HepG2 (cell line): ENCODE data around the gene ZPR1. TPM values are rescaled to one million over a fixed set of nuclear protein-coding genes. Genes with fewer than 3 reads are reported as not detected.

Experiments used
- TBX3 ChIP-seq: fragments of 450-650 bp; IDR thresholded peaks from 2 replicates; pipeline ENCODE4 v1.6.1; 2017; ENCODE audit warnings: antibody characterized with exemption, mild to moderate bottlenecking, inconsistent platforms, borderline replicate concordance
- ZNF879 ChIP-seq: sonication (generic); formaldehyde crosslinking; IDR thresholded peaks from 2 replicates; pipeline ENCODE4 v1.8.1; 2023; ENCODE audit warnings: missing genetic modification reagents
- polyA plus RNA-seq, 8 experiments: library from polyadenylated mRNA; depleted of rRNA in 3 of 8; stranded (reverse) in 7 of 8; unstranded in 1 of 8; fragments of >200 nt; fragmentation: Illumina TruSeq in 4 of 8; extraction: Trizol in 4 of 8; gene quantifications; 2 replicates each; pipeline versions ENCODE4 v1.2.1 to v1.2.3, GENCODE V29; 2011 to 2016; ENCODE audit warnings: low read depth in 4 of 8, missing spikeins in 1 of 8, mixed read lengths in 1 of 8; ENCODE audit not compliant: insufficient read depth in 1 of 8
- total RNA-seq, 5 experiments: library from RNA; depleted of rRNA; stranded (reverse); fragments of >200 nt; fragmentation: Illumina TruSeq; extraction: Trizol; gene quantifications; 2 replicates each; pipeline ENCODE4 v1.2.3, GENCODE V29; 2016; ENCODE audit warnings: low read depth in 1 of 5
- TF ChIP-seq, protein P1 (sequence below): sonication (generic); formaldehyde crosslinking; IDR thresholded peaks from 2 replicates; pipeline ENCODE4 v1.4.0; 2020; ENCODE audit warnings: missing genetic modification reagents, borderline replicate concordance
- TF ChIP-seq, protein P2 (sequence below): sonication (generic); formaldehyde crosslinking; IDR thresholded peaks from 2 replicates; pipeline ENCODE4 v1.8.0; 2022; ENCODE audit warnings: mild to moderate bottlenecking, missing genetic modification reagents; ENCODE audit not compliant: insufficient replicate concordance
- TF ChIP-seq, protein P3 (sequence below): sonication (generic); formaldehyde crosslinking; IDR thresholded peaks from 2 replicates; pipeline ENCODE4 v1.5.1; 2020; ENCODE audit warnings: missing genetic modification reagents, mild to moderate bottlenecking, borderline replicate concordance
- TF ChIP-seq, protein P4 (sequence below): sonication (generic); formaldehyde crosslinking; IDR thresholded peaks from 2 replicates; pipeline ENCODE4 v1.5.0; 2020; ENCODE audit warnings: mild to moderate bottlenecking, missing genetic modification reagents, borderline replicate concordance
- TF ChIP-seq, protein P5 (sequence below): sonication (generic); formaldehyde crosslinking; IDR thresholded peaks from 2 replicates; pipeline ENCODE4 v1.5.1; 2020; ENCODE audit warnings: missing genetic modification reagents, mild to moderate bottlenecking, borderline replicate concordance
- TF ChIP-seq, protein P6 (sequence below): sonication (generic); formaldehyde crosslinking; IDR thresholded peaks from 2 replicates; pipeline ENCODE4 v1.4.0; 2020; ENCODE audit warnings: missing genetic modification reagents, borderline replicate concordance

Gene ZPR1
- total and polyA plus RNA-seq, 2 of the 13 experiments (the other 11 are each of a cell fraction or from before 2014, with no cell fraction given) = 40.0 to 79.3 TPM

DNA sequence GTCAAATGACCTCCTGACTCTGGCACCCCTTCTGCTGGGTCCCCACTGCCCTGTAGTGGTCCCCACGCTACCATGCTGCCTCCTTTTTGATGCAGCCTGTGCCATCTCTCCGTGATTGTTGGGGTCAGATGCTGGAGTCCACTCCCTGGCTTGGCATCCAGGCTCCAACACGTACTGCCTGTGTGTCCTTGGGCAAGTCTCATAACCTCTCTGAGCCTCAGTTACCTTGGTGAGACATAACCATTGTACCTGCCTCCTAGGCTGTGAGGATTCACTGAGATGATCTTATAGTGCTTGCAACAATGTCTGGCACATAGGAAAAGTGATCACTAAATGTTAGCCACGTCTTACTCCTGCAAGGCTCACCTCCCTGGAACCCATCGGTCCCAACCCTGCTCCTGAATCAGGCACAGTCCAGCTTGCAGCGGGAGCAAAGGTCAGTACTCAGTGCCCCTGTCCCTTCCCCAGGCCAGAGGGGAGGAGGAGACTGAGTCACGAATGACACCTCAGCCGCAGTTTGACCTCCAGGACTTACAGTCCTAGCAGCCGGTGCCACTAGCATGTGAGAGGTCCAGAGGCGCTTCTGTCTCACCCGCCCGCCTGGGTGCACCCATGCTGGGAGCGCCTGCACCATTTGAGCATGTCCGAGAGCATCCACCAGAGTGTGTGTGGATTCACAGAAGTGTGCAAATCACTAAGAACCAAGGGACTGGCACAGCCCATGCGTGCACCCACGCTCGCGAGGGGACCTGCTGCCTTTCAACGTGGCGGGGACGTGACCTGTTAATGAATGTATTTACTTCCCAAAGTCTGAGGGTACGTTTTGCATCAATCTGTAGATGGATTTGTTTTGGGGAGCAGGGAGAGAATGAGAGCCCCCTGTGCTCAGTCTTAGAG lies 38.3 kb upstream of the ZPR1 start (continued):
- TF ChIP-seq, protein P1, sequence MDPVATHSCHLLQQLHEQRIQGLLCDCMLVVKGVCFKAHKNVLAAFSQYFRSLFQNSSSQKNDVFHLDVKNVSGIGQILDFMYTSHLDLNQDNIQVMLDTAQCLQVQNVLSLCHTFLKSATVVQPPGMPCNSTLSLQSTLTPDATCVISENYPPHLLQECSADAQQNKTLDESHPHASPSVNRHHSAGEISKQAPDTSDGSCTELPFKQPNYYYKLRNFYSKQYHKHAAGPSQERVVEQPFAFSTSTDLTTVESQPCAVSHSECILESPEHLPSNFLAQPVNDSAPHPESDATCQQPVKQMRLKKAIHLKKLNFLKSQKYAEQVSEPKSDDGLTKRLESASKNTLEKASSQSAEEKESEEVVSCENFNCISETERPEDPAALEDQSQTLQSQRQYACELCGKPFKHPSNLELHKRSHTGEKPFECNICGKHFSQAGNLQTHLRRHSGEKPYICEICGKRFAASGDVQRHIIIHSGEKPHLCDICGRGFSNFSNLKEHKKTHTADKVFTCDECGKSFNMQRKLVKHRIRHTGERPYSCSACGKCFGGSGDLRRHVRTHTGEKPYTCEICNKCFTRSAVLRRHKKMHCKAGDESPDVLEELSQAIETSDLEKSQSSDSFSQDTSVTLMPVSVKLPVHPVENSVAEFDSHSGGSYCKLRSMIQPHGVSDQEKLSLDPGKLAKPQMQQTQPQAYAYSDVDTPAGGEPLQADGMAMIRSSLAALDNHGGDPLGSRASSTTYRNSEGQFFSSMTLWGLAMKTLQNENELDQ (CRISPR knock-in tag) = no peak
- no peak for TF ChIP-seq ZNF879 (CRISPR knock-in tag)
- TF ChIP-seq, protein P2, sequence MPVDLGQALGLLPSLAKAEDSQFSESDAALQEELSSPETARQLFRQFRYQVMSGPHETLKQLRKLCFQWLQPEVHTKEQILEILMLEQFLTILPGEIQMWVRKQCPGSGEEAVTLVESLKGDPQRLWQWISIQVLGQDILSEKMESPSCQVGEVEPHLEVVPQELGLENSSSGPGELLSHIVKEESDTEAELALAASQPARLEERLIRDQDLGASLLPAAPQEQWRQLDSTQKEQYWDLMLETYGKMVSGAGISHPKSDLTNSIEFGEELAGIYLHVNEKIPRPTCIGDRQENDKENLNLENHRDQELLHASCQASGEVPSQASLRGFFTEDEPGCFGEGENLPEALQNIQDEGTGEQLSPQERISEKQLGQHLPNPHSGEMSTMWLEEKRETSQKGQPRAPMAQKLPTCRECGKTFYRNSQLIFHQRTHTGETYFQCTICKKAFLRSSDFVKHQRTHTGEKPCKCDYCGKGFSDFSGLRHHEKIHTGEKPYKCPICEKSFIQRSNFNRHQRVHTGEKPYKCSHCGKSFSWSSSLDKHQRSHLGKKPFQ (CRISPR knock-in tag) = no peak
- TF ChIP-seq, protein P3, sequence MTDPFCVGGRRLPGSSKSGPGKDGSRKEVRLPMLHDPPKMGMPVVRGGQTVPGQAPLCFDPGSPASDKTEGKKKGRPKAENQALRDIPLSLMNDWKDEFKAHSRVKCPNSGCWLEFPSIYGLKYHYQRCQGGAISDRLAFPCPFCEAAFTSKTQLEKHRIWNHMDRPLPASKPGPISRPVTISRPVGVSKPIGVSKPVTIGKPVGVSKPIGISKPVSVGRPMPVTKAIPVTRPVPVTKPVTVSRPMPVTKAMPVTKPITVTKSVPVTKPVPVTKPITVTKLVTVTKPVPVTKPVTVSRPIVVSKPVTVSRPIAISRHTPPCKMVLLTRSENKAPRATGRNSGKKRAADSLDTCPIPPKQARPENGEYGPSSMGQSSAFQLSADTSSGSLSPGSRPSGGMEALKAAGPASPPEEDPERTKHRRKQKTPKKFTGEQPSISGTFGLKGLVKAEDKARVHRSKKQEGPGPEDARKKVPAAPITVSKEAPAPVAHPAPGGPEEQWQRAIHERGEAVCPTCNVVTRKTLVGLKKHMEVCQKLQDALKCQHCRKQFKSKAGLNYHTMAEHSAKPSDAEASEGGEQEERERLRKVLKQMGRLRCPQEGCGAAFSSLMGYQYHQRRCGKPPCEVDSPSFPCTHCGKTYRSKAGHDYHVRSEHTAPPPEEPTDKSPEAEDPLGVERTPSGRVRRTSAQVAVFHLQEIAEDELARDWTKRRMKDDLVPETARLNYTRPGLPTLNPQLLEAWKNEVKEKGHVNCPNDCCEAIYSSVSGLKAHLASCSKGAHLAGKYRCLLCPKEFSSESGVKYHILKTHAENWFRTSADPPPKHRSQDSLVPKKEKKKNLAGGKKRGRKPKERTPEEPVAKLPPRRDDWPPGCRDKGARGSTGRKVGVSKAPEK (CRISPR knock-in tag) = no peak
- TF ChIP-seq, protein P4, sequence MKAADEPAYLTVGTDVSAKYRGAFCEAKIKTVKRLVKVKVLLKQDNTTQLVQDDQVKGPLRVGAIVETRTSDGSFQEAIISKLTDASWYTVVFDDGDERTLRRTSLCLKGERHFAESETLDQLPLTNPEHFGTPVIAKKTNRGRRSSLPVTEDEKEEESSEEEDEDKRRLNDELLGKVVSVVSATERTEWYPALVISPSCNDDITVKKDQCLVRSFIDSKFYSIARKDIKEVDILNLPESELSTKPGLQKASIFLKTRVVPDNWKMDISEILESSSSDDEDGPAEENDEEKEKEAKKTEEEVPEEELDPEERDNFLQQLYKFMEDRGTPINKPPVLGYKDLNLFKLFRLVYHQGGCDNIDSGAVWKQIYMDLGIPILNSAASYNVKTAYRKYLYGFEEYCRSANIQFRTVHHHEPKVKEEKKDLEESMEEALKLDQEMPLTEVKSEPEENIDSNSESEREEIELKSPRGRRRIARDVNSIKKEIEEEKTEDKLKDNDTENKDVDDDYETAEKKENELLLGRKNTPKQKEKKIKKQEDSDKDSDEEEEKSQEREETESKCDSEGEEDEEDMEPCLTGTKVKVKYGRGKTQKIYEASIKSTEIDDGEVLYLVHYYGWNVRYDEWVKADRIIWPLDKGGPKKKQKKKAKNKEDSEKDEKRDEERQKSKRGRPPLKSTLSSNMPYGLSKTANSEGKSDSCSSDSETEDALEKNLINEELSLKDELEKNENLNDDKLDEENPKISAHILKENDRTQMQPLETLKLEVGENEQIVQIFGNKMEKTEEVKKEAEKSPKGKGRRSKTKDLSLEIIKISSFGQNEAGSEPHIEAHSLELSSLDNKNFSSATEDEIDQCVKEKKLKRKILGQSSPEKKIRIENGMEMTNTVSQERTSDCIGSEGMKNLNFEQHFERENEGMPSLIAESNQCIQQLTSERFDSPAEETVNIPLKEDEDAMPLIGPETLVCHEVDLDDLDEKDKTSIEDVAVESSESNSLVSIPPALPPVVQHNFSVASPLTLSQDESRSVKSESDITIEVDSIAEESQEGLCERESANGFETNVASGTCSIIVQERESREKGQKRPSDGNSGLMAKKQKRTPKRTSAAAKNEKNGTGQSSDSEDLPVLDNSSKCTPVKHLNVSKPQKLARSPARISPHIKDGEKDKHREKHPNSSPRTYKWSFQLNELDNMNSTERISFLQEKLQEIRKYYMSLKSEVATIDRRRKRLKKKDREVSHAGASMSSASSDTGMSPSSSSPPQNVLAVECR (CRISPR knock-in tag) = 0 out of 2 replicates have a peak, but pooled peaks have one; percentile 50
- TF ChIP-seq TBX3 = peak; percentile 49; the same call in 1 of the 2 replicates
- TF ChIP-seq, protein P5, sequence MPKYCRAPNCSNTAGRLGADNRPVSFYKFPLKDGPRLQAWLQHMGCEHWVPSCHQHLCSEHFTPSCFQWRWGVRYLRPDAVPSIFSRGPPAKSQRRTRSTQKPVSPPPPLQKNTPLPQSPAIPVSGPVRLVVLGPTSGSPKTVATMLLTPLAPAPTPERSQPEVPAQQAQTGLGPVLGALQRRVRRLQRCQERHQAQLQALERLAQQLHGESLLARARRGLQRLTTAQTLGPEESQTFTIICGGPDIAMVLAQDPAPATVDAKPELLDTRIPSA (CRISPR knock-in tag) = no peak
- TF ChIP-seq, protein P6, sequence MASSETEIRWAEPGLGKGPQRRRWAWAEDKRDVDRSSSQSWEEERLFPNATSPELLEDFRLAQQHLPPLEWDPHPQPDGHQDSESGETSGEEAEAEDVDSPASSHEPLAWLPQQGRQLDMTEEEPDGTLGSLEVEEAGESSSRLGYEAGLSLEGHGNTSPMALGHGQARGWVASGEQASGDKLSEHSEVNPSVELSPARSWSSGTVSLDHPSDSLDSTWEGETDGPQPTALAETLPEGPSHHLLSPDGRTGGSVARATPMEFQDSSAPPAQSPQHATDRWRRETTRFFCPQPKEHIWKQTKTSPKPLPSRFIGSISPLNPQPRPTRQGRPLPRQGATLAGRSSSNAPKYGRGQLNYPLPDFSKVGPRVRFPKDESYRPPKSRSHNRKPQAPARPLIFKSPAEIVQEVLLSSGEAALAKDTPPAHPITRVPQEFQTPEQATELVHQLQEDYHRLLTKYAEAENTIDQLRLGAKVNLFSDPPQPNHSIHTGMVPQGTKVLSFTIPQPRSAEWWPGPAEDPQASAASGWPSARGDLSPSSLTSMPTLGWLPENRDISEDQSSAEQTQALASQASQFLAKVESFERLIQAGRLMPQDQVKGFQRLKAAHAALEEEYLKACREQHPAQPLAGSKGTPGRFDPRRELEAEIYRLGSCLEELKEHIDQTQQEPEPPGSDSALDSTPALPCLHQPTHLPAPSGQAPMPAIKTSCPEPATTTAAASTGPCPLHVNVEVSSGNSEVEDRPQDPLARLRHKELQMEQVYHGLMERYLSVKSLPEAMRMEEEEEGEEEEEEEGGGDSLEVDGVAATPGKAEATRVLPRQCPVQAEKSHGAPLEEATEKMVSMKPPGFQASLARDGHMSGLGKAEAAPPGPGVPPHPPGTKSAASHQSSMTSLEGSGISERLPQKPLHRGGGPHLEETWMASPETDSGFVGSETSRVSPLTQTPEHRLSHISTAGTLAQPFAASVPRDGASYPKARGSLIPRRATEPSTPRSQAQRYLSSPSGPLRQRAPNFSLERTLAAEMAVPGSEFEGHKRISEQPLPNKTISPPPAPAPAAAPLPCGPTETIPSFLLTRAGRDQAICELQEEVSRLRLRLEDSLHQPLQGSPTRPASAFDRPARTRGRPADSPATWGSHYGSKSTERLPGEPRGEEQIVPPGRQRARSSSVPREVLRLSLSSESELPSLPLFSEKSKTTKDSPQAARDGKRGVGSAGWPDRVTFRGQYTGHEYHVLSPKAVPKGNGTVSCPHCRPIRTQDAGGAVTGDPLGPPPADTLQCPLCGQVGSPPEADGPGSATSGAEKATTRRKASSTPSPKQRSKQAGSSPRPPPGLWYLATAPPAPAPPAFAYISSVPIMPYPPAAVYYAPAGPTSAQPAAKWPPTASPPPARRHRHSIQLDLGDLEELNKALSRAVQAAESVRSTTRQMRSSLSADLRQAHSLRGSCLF (CRISPR knock-in tag) = no peak
